Duodenal mucosa (tissue), 2 donors: ENCODE results near the gene ARL3.

Source experiments
- H3K27ac ChIP-seq: one replicate; pipeline ENCODE4 v1.7.0; 2013; ENCODE audit warnings: low read depth, low read length
- H3K27me3 ChIP-seq, 2 donors: one replicate each; pipeline ENCODE4 v1.7.0; 2013; ENCODE audit warnings: low read length in 2 of 2, control low read depth in 1 of 2; ENCODE audit not compliant: insufficient read depth in 2 of 2, control insufficient read depth in 1 of 2
- H3K36me3 ChIP-seq, 2 donors: one replicate each; pipeline ENCODE4 v1.7.0; 2013; ENCODE audit warnings: low read length in 2 of 2, control low read depth in 1 of 2; ENCODE audit not compliant: insufficient read depth in 2 of 2, control insufficient read depth in 1 of 2
- H3K4me1 ChIP-seq, 2 donors: one replicate each; pipeline ENCODE4 v1.7.0; 2013; ENCODE audit warnings: low read length in 2 of 2, control low read depth in 1 of 2; ENCODE audit not compliant: insufficient read depth in 2 of 2, control insufficient read depth in 1 of 2
- H3K4me3 ChIP-seq, 2 donors: one replicate each; pipeline ENCODE4 v1.7.0; 2013; ENCODE audit warnings: low read length in 2 of 2, low read depth in 1 of 2
- H3K9ac ChIP-seq, 2 donors: one replicate each; pipeline ENCODE4 v1.7.0; 2013; ENCODE audit warnings: low read length in 2 of 2, low read depth in 1 of 2
- H3K9me3 ChIP-seq, 2 donors: one replicate each; pipeline ENCODE4 v1.7.0; 2013; ENCODE audit warnings: low read length in 2 of 2, control low read depth in 1 of 2; ENCODE audit not compliant: control insufficient read depth in 1 of 2

ARL3 gene

DNA sequence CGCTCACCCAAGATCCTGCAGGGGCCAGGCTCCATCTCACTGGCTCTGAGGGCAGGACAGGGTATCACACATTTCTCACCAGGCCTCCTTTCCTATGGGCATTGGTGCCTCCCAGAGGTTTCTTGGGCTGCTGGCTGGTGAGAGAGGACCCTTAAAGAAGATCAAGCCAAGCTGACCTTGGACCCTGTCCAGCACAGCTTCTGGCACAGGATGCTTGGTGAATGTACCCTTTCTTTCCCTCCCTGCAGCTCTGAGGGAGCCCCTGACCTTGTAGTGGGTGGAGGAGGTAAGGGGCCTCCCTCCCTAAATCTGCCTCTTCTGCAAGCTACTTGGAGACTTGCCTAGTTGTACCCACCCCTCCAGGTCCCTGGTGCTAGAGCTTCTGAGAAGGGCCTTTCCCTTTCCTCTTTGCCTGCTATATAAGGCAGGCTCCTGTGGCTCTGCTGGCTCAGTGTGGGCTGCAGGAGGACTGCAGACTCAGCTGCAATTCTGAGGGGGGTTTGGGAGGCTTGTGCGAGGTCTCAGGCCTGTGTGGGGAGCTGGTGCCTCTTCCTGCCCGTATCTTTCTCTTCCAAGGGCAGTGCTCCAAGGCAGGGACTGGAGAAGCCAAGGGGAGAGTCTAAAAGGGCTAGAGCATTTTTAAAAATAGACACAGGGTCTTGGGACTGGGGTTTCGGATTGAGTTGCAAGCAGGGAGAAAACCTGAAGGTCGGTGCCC is 81.6 kb downstream of the ARL3 start:
- Histone ChIP-seq H3K4me3 (no peak overlapping the region), H3K27ac (no peak overlapping the region), H3K36me3 (peaks cover 0 to 9% of the 10 kb centered on the region in 2 donors), H3K9me3 (no peaks in the 10 kb centered on the region), H3K27me3 (no peaks in the 10 kb centered on the region), H3K4me1 (peaks cover 7 to 14% of the 10 kb centered on the region in 2 donors), H3K9ac (no peak overlapping the region)

DNA sequence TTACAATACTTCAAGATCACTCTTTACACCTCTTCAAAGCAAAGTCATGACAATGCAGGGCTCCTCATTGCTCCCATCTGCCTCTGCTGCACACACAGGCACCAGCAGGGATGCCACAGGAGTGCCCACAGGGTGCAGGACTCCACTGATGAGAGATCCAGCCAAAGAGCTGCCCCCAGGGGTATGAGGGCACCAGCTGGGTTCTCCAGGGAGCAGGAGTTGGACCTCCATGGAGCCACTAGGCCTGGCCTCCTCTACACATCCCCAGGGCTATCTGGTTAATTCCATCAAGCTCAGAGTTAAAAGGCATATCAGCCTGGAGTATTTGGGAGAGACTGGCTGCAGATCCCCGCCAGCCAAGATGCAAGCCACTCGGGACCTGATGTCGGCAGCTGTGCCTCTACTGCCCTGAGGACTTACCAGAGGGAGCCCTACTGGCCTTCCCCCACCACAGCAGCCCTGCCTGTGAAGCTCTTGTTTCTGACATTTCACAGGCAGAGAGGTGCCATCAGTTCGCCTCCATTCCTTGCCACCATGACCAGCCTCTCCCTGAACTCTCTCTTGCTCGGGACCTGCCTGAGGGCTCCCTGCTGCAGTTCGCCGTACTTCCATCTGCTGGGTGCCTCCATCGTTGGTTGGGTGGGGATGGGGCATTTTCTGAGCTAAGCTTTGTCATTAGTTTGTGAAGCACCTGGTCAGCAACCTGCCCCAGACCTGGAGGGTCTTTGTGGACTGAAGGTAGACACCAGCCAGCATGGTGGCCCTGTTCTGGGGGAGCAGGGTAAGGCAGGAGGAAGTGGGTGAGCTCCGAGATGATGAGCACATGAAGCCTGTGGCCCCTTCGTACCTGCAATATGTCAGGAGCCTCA is 82.4 kb downstream of the ARL3 start:
- no peak overlapping the region for H3K27ac ChIP-seq
- no peak overlapping the region for H3K9ac ChIP-seq
- peaks cover 13 to 20% of the 10 kb centered on the region in 2 donors for H3K4me1 ChIP-seq
- peaks cover 0 to 9% of the 10 kb centered on the region in 2 donors for H3K36me3 ChIP-seq
- H3K4me3 ChIP-seq = no peak overlapping the region
- no peaks in the 10 kb centered on the region for H3K27me3 ChIP-seq
- H3K9me3 ChIP-seq = no peaks in the 10 kb centered on the region

DNA sequence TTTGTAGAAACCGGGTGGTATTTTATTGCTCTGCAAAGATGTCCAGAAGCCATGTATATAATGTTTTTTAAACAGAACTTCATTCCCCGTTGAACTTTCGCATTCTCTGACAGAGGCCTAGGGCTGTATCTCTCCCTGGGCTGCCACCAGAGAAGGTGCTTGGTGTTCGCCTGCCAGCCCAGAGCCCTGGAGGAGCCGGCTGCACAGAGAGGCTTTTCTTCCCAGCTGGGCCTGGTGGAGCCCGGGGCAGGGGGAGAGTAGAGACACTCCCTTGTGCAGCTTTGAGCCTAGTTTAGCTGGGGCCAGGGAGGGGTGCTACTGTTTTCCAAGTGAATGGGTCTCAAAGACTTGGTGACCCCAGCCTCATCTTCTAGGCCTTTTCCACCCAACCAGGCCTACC is 83.5 kb downstream of the ARL3 start:
- H3K4me1 ChIP-seq = peaks cover 13 to 20% of the 10 kb centered on the region in 2 donors
- H3K9me3 ChIP-seq = no peaks in the 10 kb centered on the region
- H3K27ac ChIP-seq = no peak overlapping the region
- H3K9ac ChIP-seq = no peak overlapping the region
- H3K27me3 ChIP-seq = no peaks in the 10 kb centered on the region
- H3K4me3 ChIP-seq = no peak overlapping the region
- peaks cover 0 to 9% of the 10 kb centered on the region in 2 donors for H3K36me3 ChIP-seq

DNA sequence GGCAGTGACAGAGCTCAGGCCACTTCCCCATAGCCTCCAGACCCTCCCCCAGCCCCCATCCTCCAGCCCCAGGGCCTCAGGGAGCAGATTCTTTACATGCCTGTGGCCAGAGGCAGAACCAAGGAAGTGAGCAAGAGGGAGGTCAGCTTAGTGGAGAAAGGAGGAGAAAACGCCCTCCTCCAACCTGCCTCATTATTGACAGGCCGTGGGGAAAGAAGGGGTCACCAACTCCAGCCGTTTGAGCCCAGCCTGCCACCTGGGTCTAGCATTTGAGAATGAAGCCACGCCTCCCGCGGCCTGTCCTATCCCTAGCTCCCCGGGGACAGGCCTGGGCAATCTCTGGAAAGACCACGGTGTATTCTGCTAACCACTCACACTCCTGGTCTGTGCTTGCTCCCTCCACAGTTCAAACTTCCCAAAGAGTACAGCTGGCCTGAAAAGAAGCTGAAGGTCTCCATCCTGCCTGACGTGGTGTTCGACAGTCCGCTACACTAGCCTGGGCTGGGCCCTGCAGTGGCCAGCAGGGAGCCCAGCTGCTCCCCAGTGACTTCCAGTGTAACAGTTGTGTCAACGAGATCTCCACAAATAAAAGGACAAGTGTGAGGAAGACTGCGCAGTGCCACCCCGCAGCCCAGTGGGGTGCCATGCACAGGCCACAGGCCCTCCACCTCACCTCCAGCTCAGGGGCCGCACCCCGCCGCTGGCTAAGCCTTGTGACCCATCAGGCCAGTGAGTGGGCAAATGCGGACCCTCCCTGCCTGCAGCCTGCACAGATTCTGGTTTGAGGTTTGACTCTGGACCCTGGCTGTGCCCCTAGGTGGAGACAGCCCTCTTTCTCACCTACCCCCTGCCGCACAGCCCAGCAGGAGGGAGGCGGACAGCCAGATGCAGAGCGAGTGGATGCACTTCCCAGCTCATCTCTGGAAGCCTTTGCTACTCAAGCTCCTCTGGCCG is 84.3 kb downstream of the ARL3 start:
- Histone ChIP-seq H3K27me3 (no peaks in the 10 kb centered on the region), H3K9ac (no peak overlapping the region), H3K4me1 (peaks cover 10 to 20% of the 10 kb centered on the region in 2 donors), H3K4me3 (no peak overlapping the region), H3K9me3 (no peaks in the 10 kb centered on the region), H3K27ac (peak overlapping the region; percentile 17), H3K36me3 (peaks cover 0 to 9% of the 10 kb centered on the region in 2 donors)

DNA sequence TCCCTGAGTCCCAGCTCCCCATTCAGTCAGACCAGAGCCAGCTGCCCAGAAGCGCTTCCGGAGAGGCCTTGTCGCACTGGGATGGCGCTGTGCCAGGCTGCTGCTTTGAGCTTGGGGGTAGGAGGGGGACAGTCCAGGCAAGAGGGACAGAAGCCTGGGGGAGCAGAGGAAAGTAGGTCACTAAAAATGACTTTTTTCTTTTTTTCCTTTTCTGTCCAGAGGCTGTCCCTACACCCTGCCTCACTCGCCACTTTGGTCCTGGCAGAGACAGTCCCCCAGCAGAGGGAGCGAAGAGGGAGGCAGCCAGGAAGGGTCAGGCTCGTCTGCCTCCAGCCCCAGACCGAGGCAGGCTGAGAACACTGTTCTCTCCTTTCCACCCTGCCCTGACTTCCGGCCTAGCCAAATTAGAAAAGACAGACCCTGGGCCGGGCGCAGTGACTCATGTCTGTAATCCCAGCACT is 85.7 kb downstream of the ARL3 start:
- Histone ChIP-seq H3K4me3 (no peak overlapping the region), H3K4me1 (peaks cover 9 to 17% of the 10 kb centered on the region in 2 donors), H3K27ac (peak overlapping the region; percentile 55), H3K9ac (peak overlapping the region in 1 of 2 donors; percentile 21), H3K36me3 (peaks cover 0 to 9% of the 10 kb centered on the region in 2 donors), H3K9me3 (no peaks in the 10 kb centered on the region), H3K27me3 (no peaks in the 10 kb centered on the region)

DNA sequence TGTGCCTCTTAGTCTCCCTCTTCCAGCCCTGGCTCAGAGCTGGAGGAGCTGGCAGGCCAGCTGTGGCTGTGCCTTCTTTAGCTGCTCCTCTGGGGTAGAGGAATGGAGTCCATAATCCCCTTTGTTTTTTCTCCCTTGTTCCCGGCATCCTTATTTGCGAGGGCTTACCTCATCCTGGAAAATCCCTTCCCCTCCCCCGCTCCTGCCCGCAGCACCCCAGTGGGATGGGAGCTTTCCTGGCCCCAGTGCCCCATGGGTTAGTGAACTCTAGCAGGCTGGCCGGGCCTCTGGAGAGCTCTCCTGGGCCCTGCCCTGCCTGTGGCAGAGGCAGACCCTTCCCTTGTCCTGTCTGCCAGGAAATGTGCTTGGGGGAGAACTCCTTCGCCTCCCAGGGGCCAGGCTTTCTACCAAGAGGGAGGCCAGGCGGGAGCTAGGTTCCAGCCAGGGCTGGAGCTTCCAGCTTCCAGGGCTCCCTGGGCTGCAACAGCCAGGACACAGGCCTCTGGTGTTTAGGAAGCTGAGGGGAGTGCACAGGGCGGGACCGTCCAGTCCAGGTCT is 86.4 kb downstream of the ARL3 start:
- H3K27ac ChIP-seq = peak overlapping the region; percentile 74
- no peak overlapping the region for H3K4me3 ChIP-seq
- no peaks in the 10 kb centered on the region for H3K9me3 ChIP-seq
- no peaks in the 10 kb centered on the region for H3K27me3 ChIP-seq
- peaks cover 0 to 9% of the 10 kb centered on the region in 2 donors for H3K36me3 ChIP-seq
- peak overlapping the region in 1 of 2 donors; percentile 21 for H3K9ac ChIP-seq
- H3K4me1 ChIP-seq = peaks cover 9 to 11% of the 10 kb centered on the region in 2 donors

DNA sequence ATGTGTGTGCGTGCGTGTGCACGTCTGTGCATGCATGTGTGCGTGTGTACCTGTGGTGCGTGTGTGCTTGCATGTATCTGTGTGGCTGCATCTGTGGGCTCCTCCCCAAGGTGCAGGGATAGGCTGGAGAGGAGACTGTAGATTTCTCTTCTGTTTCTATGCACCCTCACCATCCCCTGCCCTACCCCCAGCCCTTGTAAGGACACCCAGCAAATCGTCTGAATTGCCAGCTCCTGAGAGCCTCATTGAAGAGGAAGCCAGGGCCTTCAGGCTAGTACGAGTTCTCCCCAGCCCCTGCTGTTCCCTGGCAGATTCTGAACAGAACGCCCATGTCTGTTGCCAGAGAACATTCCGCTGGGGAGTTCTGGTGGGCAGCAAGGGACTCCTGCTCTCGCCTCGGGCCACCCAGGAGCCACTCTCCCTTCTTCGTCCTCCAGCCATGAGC is 86.9 kb downstream of the ARL3 start:
- peaks cover 0 to 9% of the 10 kb centered on the region in 2 donors for H3K36me3 ChIP-seq
- H3K27me3 ChIP-seq = no peaks in the 10 kb centered on the region
- no peak overlapping the region for H3K9ac ChIP-seq
- H3K27ac ChIP-seq = peak overlapping the region; percentile 74
- H3K4me3 ChIP-seq = no peak overlapping the region
- peaks cover 7 to 9% of the 10 kb centered on the region in 2 donors for H3K4me1 ChIP-seq
- H3K9me3 ChIP-seq = no peaks in the 10 kb centered on the region

DNA sequence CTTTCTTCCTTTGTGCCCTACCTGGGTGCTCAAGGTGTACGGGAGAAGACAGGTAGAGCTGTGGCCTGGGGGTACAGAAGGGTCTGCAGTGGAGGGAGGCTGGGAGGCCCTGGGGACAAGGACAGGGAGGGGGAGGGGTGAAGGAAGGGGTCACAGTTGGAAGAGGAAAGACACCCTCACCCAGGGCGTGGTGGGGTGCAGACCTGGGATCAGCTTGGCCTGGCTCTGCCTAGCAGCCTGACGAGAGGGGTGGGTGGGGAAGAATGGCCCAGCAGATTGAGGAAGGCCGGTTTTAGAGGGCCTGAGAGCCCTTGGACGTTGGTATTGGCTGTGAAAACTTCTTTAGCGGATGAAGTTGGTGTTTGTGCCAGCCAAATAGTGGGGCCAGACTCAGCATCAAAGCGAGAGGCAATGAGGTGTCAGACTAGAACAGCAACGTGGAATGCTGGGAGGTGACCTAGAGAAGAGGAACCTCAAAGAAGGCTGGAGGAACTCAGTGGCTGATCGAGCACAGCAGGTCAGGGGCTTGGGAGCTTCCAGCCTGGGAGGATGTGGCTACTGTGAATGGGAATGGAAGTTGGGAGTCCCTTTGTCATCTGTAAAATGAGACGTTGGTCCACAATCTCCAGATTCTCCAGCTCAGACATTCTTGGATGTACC is 88.0 kb downstream of the ARL3 start:
- no peaks in the 10 kb centered on the region for H3K27me3 ChIP-seq
- no peak overlapping the region for H3K27ac ChIP-seq
- H3K9ac ChIP-seq = no peak overlapping the region
- no peaks in the 10 kb centered on the region for H3K9me3 ChIP-seq
- no peak overlapping the region for H3K4me3 ChIP-seq
- H3K36me3 ChIP-seq = peaks cover 0 to 8% of the 10 kb centered on the region in 2 donors
- peaks cover 9 to 13% of the 10 kb centered on the region in 2 donors for H3K4me1 ChIP-seq
